Measurements from ENCODE around the gene IRAK3.
"Not testable (repeated sequence)": the region's sequence is repeated elsewhere in the genome, so short reads cannot be mapped to it uniquely, and the experiment has no call there.

IRAK3 gene

DNA sequence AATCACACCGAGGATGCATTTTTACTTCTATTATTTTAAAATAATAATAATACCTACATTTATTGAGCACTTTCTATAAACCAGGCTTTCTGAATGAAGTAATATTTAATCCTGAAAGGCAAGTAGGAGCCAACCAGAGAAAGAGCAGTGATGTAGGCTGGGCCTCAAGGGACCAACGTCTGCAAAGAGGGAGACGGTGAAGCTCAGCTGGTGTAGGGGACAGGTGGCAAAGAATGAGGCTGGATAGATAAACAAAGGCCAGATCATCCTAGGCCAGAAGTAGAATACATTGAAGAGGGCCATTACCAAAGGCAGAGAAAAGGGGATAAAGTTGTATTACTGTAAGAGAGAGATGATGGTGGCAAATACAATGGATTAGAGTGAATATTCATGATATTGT is 18.4 kb upstream of the IRAK3 start:
- no peak for DNase-seq

- not testable (repeated sequence) for DNase-seq
Observed at GRCh38 chr12:66174391-66175325, 14.4 kb upstream of the IRAK3 start.

GRCh38 chr12:66176105-66176900 is 12.7 kb upstream of the IRAK3 start:
- no peak for DNase-seq

- DNase-seq = no peak
Observed at GRCh38 chr12:66182956-66183355, 6.1 kb upstream of the IRAK3 start.

- DNase-seq = not testable (repeated sequence)
Observed at GRCh38 chr12:66184822-66185221, 4.2 kb upstream of the IRAK3 start.

DNA sequence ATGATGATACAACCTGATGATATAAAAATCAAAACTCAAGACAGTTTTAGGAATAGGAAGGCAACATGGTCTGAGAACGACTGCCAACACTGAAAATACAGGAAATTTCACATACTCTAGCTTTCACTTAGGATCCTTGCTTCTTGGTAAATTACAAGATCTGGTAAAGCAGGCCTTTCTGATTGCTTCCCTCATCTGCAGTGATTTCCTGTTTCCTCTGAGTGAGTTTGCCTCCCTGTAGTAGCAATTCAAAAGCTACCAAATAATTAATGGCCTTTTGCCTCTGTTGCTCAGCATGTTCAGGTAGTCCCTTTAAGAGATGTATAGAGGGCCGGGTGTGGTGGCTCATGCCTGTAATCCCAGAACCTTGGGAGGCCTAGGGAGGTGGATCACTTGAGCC is 2.0 kb upstream of the IRAK3 start:
- DNase-seq = no peak

GRCh38 chr12:66187821-66188220 is 1.2 kb upstream of the IRAK3 start:
- DNase-seq = no peak

GRCh38 chr12:66189486-66189843 is 451 bp downstream of the IRAK3 start:
- no peak for DNase-seq

DNA sequence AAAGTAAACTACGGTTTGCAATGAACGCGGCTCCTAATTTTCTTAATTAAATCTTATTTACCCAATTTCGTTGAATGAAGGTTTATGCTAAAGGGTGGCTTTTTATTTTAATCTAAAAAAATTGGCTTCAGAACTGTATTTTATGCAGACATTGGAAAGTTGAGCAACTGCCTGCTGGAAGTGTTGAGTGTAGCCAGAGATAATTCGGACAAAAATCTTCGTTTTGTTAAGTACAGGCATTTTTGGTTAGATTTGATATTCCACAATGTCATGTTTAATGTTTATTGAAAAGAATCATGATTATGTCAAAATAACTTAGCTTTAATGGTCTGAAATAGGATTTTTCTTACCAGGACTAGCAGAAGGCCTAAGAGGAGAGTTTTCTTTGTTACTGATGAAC is 875 bp downstream of the IRAK3 start:
- DNase-seq = no peak

DNA sequence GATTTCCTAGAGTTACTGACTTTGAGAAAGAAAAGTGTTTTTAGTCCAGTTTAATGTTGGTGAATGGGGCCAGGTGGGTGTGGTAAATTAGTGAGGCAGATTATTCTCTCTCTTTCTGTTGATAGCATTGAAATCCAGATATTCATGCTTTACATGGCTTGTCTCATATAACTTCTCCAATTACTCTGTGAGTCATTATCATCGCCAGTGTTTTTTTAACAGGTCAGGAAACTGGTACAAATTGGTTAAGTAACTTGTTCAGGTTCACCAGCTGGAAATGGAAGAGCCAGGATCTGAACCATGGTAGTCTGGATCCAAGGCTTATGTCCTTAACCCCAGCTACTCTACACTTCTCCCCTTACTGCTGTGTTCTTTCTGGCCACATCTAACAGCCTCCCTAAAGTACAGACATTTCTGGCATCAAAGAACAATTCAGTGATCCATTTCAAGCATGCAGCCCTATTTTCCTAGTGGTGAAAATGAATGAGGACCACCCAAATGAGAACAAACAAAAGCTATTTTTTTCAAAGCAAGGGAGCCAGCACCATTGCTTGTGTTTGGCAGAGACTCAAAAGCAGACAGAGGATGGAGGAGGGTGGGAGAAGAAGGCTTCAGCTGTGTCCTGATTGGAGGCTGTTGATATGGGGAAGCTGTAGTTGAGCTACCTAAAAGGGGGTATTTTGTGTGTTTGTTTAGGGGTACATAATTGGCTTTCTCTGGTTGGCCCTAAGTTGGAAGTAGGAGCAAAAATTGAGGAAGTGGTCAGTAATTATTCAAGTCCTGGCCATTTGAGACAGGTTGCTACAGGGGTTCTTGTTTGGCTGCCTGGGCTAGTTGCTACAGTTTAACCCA is 1.7 kb downstream of the IRAK3 start:
- DNase-seq = no peak

GRCh38 chr12:66191547-66192126 is 2.6 kb downstream of the IRAK3 start:
- DNase-seq = no peak

DNA sequence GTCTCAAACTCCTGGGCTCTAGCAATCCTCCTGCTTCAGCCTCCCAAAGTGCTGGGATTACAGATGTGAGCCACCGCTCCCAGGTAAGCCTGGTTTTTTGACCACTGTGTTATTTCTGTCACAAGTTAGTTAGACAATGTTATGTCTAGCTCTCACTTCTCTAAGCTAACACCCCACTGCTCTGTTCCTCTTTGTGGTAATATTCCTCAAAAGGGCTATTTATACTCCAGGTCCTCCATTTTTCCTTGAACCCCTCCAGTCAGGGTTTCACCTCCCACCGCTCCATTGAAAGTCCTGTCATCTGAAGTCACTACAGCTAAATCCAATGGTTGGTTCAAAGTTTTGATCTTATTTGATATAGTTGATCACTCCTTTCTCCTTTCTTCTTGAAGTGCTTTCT is 5.1 kb downstream of the IRAK3 start:
- no peak for DNase-seq

DNA sequence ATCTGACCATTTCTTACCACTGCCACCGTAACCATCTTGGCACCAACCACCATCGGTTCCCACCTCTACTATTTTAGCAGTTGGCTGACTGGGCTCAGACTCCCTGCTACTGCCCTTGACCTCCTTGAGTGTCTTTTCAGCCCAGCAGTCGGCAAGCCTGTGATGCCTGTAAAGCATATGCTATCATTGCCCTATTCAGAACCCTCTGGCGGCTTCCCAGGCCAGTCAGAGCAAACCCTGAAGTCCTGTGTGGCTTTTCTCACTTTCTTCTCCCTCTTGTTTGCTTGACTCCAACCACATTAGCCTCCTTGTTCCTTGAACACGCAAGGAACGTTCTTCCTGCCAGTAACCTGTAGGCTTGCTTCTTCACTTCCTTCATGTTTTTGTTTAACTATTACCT is 6.2 kb downstream of the IRAK3 start:
- no peak for DNase-seq

- DNase-seq = no peak
Observed at GRCh38 chr12:66196806-66197205, 7.8 kb downstream of the IRAK3 start.

DNA sequence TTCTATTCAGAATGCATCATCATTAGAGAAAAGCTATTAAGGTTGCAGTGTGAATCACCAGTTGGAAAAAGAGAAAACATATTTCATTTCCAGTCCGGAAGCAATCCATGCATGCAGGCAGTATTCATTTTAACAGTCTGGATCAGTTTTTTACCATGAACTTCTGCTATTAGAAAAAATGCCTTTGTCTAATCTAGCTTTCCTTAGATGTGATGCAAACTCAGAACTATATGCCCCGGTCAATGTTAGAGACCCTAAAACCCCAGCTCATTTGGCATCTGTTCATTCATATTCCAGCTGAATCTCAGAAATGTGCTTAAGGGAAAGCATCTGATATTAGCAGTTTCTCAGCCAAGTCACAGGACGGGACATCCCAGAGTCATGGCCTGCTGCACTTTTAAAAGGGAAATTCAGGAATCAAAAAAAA is 8.5 kb downstream of the IRAK3 start:
- no peak for DNase-seq

- no peak for DNase-seq
Observed at GRCh38 chr12:66199141-66199540, 10.1 kb downstream of the IRAK3 start.

GRCh38 chr12:66199831-66200509 is 11.0 kb downstream of the IRAK3 start:
- no peak for DNase-seq

- no peak for DNase-seq
Observed at GRCh38 chr12:66203820-66204219, 14.8 kb downstream of the IRAK3 start.

DNA sequence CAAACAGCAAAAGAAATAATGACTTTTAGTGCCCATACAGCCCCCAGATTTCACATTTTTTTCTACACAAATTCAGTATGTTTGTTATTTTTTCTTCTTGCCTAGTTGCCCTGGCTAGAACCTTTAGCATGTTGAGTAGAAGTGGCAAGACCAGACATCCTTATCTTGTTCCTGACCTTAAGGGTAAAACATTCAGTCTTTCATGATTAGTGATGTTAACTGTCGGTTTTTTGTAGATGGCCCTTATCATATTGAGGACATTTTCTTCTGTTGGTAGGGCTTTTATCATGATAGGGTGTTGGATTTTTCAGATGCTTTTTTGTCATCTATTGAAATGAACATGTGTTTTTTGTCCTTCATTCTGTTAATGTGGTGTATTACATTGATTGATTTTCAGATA is 17.1 kb downstream of the IRAK3 start:
- DNase-seq = no peak

- no peak for DNase-seq
Observed at GRCh38 chr12:66210840-66211239, 21.8 kb downstream of the IRAK3 start.

- DNase-seq = not testable (repeated sequence)
Observed at GRCh38 chr12:66211573-66211972, 22.6 kb downstream of the IRAK3 start.

GRCh38 chr12:66213011-66213410 is 24.0 kb downstream of the IRAK3 start:
- not testable (repeated sequence) for DNase-seq

Measured in CD4-positive, alpha-beta T cell treated with Interleukin-1 beta for 1 hour (primary cell).